GM19099 (cell line): ENCODE measurements around the gene CA12.

Experiments used
- POLR2A ChIP-seq: IDR thresholded peaks from 3 replicates; pipeline ENCODE4 v1.6.1; 2011; ENCODE audit warnings: low read depth; ENCODE audit not compliant: insufficient read length; ENCODE audit errors: extremely low read depth

The CA12 gene

DNA sequence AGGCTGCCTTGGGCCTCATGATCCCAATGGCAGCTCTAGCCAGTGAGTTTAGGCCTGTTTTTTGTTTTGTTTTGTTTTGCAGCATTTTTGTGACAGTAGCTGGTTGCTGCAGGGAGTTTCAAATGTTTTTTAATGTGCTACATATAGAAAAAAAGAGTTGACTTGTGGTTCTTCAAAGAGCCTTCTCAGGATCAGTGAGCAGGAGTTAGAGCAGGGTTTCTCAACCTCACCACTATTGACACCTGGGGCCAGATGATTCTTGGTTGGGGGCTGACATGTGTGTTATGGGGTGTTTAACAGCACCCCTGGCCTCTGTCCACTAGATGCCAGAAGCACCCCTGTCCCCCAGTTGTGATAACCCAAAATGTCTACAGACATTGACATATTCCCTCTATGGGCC is 86.3 kb downstream of the CA12 start:
- no peak for TF ChIP-seq POLR2A

DNA sequence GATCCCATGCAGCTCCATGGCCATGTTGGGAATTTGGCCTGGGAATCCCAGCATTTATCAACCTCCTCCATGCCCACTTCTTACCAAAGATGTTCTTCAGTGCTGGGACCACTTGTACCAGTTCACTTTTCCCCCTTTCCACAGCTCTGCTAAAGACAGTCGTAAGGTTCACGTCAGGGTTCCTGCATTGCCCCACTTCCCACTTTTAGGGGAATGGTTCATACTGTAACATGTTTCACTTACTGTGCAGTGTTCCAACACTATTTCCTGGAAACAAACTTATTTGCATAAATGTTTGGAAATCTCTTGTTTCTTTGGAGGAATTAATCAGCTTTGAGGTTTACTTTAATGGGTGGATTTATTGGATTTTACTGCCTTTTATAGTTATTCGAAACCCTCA is 87.3 kb downstream of the CA12 start:
- no peak for TF ChIP-seq POLR2A

DNA sequence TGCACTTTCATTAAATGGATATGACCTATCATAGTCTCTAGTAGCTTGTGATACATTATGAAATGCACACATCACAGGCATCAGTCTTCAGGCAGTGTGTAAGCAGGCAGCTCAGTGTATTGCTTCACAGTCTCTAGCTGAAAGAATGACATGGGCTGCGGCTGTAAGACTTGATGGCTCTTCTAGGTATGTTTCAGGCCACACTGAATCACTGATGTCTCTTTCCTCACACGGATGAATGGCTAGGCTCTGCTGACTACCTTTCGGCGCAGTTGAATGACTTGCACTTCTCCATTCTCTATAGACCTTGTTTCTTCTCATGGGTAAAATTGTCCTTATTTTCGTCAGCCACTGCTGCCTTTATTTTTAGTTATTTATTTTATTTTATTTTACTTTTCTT is 88.9 kb downstream of the CA12 start:
- no peak for TF ChIP-seq POLR2A

DNA sequence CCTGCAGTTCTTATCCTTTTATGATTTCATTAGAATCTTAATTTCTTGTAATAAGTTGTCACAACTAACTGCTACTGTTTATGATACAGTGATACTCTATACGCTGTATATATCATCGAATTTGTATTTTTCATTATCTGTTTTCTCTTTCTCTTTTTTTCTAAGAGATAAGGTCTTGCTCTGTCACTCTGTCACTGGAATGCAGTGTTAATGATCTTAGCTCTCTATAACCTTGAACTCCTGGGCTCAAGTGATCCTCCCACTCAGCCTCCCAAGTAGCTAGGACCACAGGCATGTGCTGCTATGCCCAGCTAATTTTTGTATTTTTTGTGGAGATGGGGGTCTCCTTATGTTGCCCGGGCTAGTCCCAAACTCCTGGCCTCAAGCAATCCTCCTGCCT is 89.4 kb downstream of the CA12 start:
- no peak for TF ChIP-seq POLR2A

DNA sequence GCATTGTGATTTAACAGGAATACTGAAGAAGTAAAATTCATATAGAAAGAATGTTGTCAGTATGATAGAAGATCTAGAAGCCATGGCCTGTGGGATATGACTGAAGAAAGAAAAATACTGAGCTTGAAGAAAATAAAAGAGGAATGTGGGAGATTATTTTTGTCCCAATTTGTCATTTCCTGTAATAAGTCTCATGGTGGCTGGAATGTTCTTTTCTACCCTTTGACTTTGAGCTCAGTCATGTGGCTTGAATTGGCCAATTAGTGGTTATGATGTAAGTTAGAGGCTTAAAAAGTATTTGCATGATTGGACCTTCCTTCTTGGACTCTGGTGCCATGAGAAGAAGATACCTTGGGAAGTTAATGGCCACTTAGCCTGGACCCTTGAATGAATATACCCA is 90.1 kb downstream of the CA12 start:
- TF ChIP-seq POLR2A, result no peak

DNA sequence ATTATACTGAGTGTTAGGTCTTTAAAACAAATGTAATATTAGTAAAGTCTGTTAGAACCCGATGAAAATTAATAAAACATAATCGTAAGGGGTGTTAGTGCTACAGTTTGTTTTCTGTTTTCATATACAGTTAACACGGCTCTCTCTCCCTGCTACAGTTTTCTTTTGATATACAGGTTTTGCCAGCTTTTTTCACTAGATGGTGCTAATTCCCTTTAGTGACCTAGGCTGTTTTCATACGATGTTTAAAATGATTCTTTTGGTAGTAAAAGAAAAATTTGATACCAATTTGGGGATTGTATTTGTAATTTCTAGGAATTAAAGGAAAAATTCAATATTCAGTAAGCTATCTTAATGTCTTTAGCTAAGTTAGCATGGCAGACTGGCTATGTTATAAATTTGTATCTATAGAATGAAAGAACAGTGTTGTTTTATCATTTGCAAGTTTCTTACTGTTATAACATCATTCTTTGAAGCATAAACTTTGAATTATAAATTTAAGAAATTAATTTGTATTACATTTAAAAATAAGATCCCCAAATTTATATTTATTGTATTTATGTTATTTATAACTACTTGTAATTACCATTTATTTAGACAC is 92.8 kb downstream of the CA12 start:
- TF ChIP-seq POLR2A, result no peak

DNA sequence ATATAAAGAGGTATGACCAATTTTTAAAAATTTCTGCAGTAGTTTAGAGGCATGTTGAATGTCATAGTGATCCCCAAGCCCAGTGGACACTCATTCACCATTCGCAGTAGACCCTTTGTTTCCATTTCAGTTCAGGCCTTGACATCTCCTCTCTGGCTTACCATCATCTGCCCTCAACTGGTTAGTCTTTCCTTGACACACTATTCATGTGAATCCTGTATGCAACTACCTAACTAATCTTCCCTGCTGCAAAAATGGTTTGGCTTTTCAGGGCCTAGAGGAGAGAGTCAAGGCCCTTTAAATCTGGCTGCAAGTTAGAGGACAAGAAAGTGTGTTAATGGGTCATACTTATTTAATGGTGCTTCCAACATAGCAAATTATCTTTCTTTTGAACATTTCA is 93.3 kb downstream of the CA12 start:
- TF ChIP-seq POLR2A, result no peak

DNA sequence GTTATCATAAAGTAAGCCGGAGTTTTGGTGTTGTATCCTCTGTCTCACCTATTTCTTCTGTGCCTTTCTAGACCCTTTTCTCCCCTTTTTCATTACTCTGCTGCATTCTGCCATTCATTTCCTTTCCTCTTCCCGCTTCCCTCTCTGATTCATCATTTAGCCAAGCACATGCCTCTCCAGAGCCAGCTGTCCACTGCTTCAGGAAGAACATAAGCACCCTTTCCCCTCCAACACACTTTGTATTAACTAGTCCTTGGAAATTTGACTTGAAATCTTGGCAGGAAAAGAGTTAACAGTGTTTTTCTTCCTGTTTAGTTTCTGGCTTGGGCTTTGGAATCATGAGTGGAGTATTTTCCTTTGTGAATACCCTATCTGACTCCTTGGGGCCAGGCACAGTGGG is 94.5 kb downstream of the CA12 start:
- TF ChIP-seq POLR2A, result no peak

DNA sequence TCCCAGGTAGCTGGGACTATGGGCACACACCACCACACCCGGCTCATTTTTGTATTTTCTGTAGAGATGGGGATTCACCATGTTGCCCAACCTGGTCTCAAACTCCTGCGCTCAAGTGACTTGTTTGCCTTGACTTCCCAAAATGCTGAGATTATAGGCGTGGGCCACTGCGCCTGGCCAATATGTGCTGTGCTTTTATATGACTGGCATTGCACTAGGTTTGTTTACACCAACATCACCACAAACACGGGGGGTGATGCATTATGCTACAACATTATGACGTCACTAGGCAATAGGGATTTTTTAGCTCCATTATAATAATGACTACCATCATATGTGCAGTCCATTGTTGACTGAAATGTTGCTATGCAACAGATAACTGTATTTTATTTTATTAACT is 97.3 kb downstream of the CA12 start:
- no peak for TF ChIP-seq POLR2A

DNA sequence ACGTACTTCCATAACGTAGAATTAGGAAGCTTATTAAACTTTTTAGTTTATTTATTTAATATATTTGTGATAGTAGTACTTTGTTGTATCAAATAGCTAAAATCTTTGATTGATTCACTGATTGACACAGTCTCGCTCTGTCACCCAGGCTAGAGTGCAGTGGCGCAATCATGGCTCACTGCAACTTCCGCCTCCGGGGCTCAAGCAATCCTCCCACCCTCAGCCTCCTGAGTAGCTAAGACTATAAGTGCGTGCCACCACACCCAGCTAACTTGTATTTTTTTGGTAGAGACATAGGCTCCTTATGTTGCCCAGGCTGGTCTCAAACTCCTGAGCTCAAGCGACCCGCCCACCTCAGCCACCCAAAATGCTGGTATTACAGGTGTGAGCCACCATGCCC is 98.5 kb downstream of the CA12 start:
- no peak for TF ChIP-seq POLR2A

DNA sequence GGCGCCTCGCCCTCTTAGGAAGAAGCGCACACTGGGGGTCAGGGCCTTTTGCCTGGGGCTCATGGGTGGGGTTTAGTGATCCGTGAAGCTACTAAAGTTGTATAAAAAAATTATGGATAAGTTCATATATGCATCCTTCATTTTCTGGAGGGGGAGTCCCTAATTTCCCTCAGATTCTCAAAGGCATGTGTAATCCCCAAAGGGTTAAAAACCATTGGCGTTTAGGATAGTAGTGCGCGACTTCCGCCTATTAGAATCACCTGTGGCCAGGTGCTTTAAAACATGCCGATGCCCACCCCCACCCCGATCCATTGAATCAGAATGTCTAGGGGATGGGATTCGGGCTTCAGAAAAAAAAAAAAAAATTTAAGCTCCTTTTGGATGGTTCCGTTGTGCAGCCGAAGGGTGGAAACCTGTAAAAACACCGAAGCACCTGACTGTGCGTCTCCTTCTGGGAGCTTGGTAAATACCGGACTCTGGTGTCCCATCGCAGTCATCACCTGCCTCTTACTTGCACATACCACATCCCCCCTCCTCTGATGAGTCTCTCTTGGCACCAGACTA is 103.7 kb downstream of the CA12 start:
- no peak for TF ChIP-seq POLR2A

DNA sequence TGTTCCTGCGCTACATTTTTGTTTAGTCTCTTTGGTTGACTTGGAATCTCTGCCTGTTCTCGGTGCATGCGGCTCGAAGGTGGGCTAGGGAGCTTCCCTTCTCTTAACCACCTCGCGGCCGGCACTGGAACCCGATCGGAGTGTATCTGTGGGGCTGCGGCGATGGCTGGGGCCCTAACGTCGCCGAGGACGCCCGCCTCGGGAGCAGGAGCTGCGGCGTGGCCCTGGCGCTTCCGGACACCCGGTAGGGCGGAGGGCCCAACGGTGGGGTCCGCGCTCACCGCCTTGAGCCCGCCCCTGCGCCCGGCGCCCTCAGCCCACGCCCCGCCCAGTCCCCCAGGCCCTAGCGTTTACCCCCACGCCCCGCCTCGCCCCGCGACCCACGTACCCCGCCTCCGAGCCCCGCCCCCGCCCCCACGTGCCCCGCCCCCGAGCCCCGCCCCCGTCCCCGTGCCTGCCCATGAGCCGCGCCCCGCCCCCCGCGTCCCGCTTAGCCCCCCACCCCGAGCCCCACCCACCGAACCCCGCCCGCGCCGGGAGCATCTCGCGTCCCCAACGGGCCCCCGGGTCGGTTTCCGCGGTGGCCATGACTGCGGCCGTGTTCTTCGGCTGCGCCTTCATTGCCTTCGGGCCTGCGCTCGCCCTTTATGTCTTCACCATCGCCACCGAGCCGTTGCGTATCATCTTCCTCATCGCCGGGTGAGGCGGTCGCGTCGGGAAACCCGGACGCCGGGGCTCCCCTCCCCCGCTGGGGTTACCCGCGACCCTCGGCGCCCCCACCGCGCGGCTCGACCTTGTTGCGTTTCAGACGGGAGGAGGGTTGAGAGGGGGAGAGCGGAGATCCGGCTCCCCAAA is 104.4 kb downstream of the CA12 start, which contains the start of gene APH1B:
TSS of gene APH1B (plus strand) at position 568 of the 855 bp plus-strand sequence. CDS start at position 587, 19 bp downstream.
- peak; percentile 73 for TF ChIP-seq POLR2A

DNA sequence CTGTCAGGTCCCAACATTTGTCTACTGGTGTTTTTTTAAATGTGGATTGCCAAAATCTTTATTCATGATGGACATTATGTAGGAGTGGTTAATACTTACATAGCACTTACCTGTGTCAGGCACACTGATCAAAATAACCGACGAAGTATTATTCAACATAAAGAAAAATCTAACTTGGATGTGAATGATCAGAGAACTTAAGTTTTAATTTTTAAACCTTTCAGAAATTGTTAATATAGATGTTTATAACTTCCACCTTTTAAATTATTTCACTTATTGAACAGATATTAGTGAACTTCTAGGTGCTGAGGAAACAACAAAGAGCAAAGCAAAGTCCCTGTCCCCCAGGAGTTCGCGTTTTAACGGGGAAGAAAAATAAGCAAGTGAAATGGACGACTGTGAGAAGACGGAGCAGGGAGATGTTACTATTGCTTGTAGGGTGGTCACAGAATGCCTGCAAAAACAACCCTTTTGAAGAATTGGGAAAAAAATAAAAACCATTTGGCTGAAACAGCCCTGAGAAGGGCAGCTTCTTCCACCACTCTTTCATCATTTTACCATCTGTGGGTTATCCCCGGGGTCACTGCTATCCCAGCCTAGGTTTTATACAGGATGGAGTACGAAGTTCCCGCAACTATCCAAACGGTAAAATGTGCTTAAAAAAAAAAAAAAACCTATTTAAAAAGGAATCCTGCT is 105.2 kb downstream of the CA12 start:
- TF ChIP-seq POLR2A, result no peak

DNA sequence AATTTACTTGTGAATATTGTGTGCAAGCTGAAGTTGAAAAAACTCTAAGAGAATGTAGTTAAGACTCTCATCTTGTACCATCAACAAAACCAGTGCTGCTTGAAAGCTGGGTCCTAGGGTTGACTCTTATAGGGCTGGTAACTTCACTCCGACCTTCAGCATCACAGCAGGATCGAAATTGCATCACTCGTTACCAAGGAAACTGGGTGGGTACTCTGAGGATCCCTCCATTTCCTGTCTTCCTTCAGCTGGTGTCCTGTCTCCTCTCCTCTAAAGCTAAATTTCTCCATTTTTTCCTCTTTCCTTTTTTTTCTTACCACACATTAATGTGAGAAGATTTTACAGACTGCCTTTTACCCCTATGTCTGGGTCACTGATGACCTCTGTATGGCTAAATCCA is 107.2 kb downstream of the CA12 start:
- TF ChIP-seq POLR2A, result no peak
